Neural cell (in vitro differentiated cells): Measurements from ENCODE around the gene TMEM132C. TPM values are rescaled to one million over a fixed set of nuclear protein-coding genes. Genes with fewer than 3 reads are reported as not detected.

Source experiments
- H2AFZ ChIP-seq: fragments of 200-600, 300-800 bp; sonication (generic), shearing (Covaris generic); 2 replicates; pipeline ENCODE4 v1.6.0; 2014; ENCODE audit warnings: low read depth, mild to moderate bottlenecking, antibody characterized with exemption, low read length, moderate library complexity
- H3F3A ChIP-seq: fragments of 200-600 bp; shearing (Covaris generic); 2 replicates; pipeline ENCODE4 v1.6.1; 2016; ENCODE audit warnings: mild to moderate bottlenecking, moderate library complexity, mixed read lengths, antibody characterized with exemption, low read length; ENCODE audit not compliant: insufficient read depth, poor library complexity, severe bottlenecking
- H3K27ac ChIP-seq: fragments of 200-600, 300-800 bp; sonication (generic), shearing (Covaris generic); 2 replicates; pipeline ENCODE4 v1.5.1; 2014; ENCODE audit warnings: mild to moderate bottlenecking, low read length, moderate library complexity
- H3K27me3 ChIP-seq: fragments of 300-800, 200-600 bp; sonication (generic), shearing (Covaris generic); 2 replicates; pipeline ENCODE4 v1.6.0; 2014; ENCODE audit warnings: mild to moderate bottlenecking, low read depth, low read length, moderate library complexity; ENCODE audit not compliant: insufficient read depth
- H3K36me3 ChIP-seq: fragments of 300-800, 200-600 bp; sonication (generic), shearing (Covaris generic); 2 replicates; pipeline ENCODE4 v1.5.1; 2014; ENCODE audit warnings: mild to moderate bottlenecking, antibody characterized with exemption, low read length, moderate library complexity; ENCODE audit not compliant: insufficient read depth
- H3K4me2 ChIP-seq: fragments of 300-800, 200-600 bp; sonication (generic), shearing (Covaris generic); 2 replicates; pipeline ENCODE4 v1.6.0; 2014; ENCODE audit warnings: mild to moderate bottlenecking, low read length
- H3K4me3 ChIP-seq: fragments of 300-800, 200-600 bp; sonication (generic), shearing (Covaris generic); 2 replicates; pipeline ENCODE4 v1.5.1; 2014; ENCODE audit warnings: mild to moderate bottlenecking, low read length, moderate library complexity
- H3K79me2 ChIP-seq: fragments of 200-600 bp; shearing (Covaris generic); replicated peaks from 2 replicates; pipeline ENCODE4 v1.6.0; 2014; ENCODE audit warnings: mild to moderate bottlenecking, low read length, moderate library complexity; ENCODE audit not compliant: insufficient read depth
- H3K9ac ChIP-seq: fragments of 300-800, 200-600 bp; sonication (generic), shearing (Covaris generic); 2 replicates; pipeline ENCODE4 v1.6.1; 2016; ENCODE audit warnings: mild to moderate bottlenecking, low read length, mixed read lengths
- H3K9me2 ChIP-seq: fragments of 200-600 bp; shearing (Covaris generic); 2 replicates; pipeline ENCODE4 v1.6.1; 2016; ENCODE audit warnings: mild to moderate bottlenecking, low read length, mixed read lengths; ENCODE audit not compliant: insufficient read depth
- H3K9me3 ChIP-seq: fragments of 200-600, 300-800 bp; sonication (generic), shearing (Covaris generic); 2 replicates; pipeline ENCODE4 v1.6.1; 2016; ENCODE audit warnings: mild to moderate bottlenecking, mixed run types, low read length, moderate library complexity, mixed read lengths
- H4K20me1 ChIP-seq: fragments of 200-600 bp; shearing (Covaris generic); 2 replicates; pipeline ENCODE4 v1.6.1; 2016; ENCODE audit warnings: mild to moderate bottlenecking, mixed run types; ENCODE audit not compliant: insufficient read depth
- EP300 ChIP-seq: fragments of 450-650 bp; conservative IDR thresholded peaks from 2 replicates; pipeline ENCODE4 v1.6.1; 2014; ENCODE audit warnings: antibody characterized with exemption, mild to moderate bottlenecking, moderate library complexity; ENCODE audit not compliant: poor library complexity, severe bottlenecking
- EZH2 ChIP-seq: fragments of 200-600, 300-800 bp; shearing (Covaris generic), sonication (generic); IDR thresholded peaks from 2 replicates; pipeline ENCODE4 v1.6.1; 2014; ENCODE audit warnings: antibody characterized with exemption, low read length, borderline replicate concordance, mild to moderate bottlenecking; ENCODE audit not compliant: insufficient read depth, poor library complexity, severe bottlenecking
- MXI1 ChIP-seq: fragments of 450-650 bp; conservative IDR thresholded peaks from 2 replicates; pipeline ENCODE4 v1.6.1; 2014; ENCODE audit warnings: antibody characterized with exemption, mild to moderate bottlenecking; ENCODE audit not compliant: poor library complexity, severe bottlenecking
- POLR2AphosphoS5 ChIP-seq: IDR thresholded peaks from 2 replicates; pipeline ENCODE4 v1.6.1; 2012
- RAD21 ChIP-seq: fragments of 450-650 bp; conservative IDR thresholded peaks from 2 replicates; pipeline ENCODE4 v1.6.1; 2014; ENCODE audit warnings: antibody characterized with exemption, mild to moderate bottlenecking, moderate library complexity
- SMC3 ChIP-seq: fragments of 450-650 bp; conservative IDR thresholded peaks from 2 replicates; pipeline ENCODE4 v1.6.1; 2014; ENCODE audit warnings: antibody characterized with exemption, mild to moderate bottlenecking, moderate library complexity; ENCODE audit not compliant: poor library complexity
- TAF1 ChIP-seq: IDR thresholded peaks from 2 replicates; pipeline ENCODE4 v1.6.1; 2012; ENCODE audit warnings: low read depth
- polyA plus RNA-seq: library from polyadenylated mRNA; depleted of rRNA; stranded (reverse); fragments of >200 nt; gene quantifications from 2 replicates; pipeline ENCODE4 v1.2.3, GENCODE V29; 2014
- TF ChIP-seq, protein P1 (sequence below): IDR thresholded peaks from 2 replicates; pipeline ENCODE4 v1.6.1; 2012; ENCODE audit warnings: borderline replicate concordance
- TF ChIP-seq, protein P2 (sequence below): fragments of 450-650 bp; IDR thresholded peaks from 2 replicates; pipeline ENCODE4 v1.5.1; 2014; ENCODE audit warnings: antibody characterized with exemption, mild to moderate bottlenecking, moderate library complexity; ENCODE audit not compliant: poor library complexity, severe bottlenecking

The TMEM132C gene
- polyA plus RNA-seq, 1 donor from 2014 or later, result 0.06 TPM

DNA sequence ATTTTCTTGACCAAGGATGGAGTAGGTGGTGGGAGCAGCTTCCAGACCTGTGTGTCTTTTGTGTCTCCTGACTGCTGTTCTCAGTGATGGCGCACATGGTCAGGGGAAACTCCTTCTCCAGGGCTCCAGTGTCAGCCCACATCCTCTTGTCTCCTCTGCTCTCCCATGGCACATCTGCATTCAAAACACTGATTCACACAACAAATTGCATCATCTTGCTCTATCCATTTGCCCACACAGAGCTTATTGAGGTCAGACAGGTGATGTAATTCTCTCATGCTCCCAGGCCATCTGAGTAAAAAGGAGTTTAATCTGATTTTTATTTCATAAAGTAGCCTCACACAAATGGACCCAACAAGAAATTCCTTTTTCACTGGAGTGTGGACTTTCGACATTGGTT lies 21.8 kb upstream of the TMEM132C start:
- no peaks in the 10 kb centered on the region for H3K79me2 ChIP-seq
- TF ChIP-seq, protein P1, sequence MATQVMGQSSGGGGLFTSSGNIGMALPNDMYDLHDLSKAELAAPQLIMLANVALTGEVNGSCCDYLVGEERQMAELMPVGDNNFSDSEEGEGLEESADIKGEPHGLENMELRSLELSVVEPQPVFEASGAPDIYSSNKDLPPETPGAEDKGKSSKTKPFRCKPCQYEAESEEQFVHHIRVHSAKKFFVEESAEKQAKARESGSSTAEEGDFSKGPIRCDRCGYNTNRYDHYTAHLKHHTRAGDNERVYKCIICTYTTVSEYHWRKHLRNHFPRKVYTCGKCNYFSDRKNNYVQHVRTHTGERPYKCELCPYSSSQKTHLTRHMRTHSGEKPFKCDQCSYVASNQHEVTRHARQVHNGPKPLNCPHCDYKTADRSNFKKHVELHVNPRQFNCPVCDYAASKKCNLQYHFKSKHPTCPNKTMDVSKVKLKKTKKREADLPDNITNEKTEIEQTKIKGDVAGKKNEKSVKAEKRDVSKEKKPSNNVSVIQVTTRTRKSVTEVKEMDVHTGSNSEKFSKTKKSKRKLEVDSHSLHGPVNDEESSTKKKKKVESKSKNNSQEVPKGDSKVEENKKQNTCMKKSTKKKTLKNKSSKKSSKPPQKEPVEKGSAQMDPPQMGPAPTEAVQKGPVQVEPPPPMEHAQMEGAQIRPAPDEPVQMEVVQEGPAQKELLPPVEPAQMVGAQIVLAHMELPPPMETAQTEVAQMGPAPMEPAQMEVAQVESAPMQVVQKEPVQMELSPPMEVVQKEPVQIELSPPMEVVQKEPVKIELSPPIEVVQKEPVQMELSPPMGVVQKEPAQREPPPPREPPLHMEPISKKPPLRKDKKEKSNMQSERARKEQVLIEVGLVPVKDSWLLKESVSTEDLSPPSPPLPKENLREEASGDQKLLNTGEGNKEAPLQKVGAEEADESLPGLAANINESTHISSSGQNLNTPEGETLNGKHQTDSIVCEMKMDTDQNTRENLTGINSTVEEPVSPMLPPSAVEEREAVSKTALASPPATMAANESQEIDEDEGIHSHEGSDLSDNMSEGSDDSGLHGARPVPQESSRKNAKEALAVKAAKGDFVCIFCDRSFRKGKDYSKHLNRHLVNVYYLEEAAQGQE, result no peak
- TF ChIP-seq, protein P2, sequence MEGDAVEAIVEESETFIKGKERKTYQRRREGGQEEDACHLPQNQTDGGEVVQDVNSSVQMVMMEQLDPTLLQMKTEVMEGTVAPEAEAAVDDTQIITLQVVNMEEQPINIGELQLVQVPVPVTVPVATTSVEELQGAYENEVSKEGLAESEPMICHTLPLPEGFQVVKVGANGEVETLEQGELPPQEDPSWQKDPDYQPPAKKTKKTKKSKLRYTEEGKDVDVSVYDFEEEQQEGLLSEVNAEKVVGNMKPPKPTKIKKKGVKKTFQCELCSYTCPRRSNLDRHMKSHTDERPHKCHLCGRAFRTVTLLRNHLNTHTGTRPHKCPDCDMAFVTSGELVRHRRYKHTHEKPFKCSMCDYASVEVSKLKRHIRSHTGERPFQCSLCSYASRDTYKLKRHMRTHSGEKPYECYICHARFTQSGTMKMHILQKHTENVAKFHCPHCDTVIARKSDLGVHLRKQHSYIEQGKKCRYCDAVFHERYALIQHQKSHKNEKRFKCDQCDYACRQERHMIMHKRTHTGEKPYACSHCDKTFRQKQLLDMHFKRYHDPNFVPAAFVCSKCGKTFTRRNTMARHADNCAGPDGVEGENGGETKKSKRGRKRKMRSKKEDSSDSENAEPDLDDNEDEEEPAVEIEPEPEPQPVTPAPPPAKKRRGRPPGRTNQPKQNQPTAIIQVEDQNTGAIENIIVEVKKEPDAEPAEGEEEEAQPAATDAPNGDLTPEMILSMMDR, result no peak
- no peak for TF ChIP-seq SMC3
- TF ChIP-seq POLR2AphosphoS5, result no peak
- TF ChIP-seq TAF1, result no peak
- no peak for TF ChIP-seq EZH2
- TF ChIP-seq EP300, result no peak
- TF ChIP-seq RAD21, result no peak
- no peak overlapping the region for H3K4me2 ChIP-seq
- H3K9ac ChIP-seq, result no peak overlapping the region
- no peaks in the 10 kb centered on the region for H3K27me3 ChIP-seq
- no peaks in the 10 kb centered on the region for H4K20me1 ChIP-seq
- H2AFZ ChIP-seq, result no peak overlapping the region
- H3K27ac ChIP-seq, result no peak overlapping the region
- no peaks in the 10 kb centered on the region for H3F3A ChIP-seq
- no peaks in the 10 kb centered on the region for H3K9me2 ChIP-seq
- no peaks in the 10 kb centered on the region for H3K9me3 ChIP-seq
- no peak overlapping the region for H3K4me3 ChIP-seq
- no peaks in the 10 kb centered on the region for H3K36me3 ChIP-seq

DNA sequence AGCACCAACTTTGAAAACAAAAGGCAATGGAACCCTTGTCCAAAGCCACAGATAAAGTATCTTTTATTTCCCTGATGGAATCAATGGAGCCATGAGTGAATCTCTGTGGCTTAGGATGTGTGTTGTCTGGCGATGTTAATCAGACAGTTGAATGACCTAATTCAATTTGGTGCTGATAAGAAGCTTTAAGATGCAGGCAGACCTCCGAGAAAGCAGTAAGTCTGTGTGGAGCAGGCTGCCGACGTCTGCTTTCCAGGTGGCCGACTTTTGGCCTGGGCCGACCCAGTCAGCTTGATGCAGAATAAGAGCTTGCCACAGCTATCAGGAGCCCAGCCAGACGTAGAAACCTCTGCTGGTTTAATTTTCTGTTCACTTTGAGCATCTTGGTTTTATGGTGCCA lies 21.1 kb upstream of the TMEM132C start:
- H3K27ac ChIP-seq, result no peak overlapping the region
- no peak overlapping the region for H3K4me2 ChIP-seq
- no peaks in the 10 kb centered on the region for H3K79me2 ChIP-seq
- no peaks in the 10 kb centered on the region for H3K36me3 ChIP-seq
- H3K27me3 ChIP-seq, result no peaks in the 10 kb centered on the region
- no peak overlapping the region for H2AFZ ChIP-seq
- H4K20me1 ChIP-seq, result no peaks in the 10 kb centered on the region
- H3F3A ChIP-seq, result no peaks in the 10 kb centered on the region
- H3K4me3 ChIP-seq, result no peak overlapping the region
- H3K9me2 ChIP-seq, result no peaks in the 10 kb centered on the region
- no peak overlapping the region for H3K9ac ChIP-seq
- H3K9me3 ChIP-seq, result no peaks in the 10 kb centered on the region
- TF ChIP-seq EP300 (no peak), MXI1 (no peak), EZH2 (no peak), POLR2AphosphoS5 (no peak), TAF1 (no peak), RAD21 (no peak), SMC3 (no peak)
- TF ChIP-seq, protein P2, result no peak
- TF ChIP-seq, protein P1, result no peak
